Neural cell (in vitro differentiated cells): ENCODE results near the gene SH3BP5. TPM values are rescaled to one million over a fixed set of nuclear protein-coding genes. Genes with fewer than 3 reads are reported as not detected.

Source experiments
- H2AFZ ChIP-seq: fragments of 200-600, 300-800 bp; sonication (generic), shearing (Covaris generic); 2 replicates; pipeline ENCODE4 v1.6.0; 2014; ENCODE audit warnings: low read depth, mild to moderate bottlenecking, antibody characterized with exemption, low read length, moderate library complexity
- H3F3A ChIP-seq: fragments of 200-600 bp; shearing (Covaris generic); 2 replicates; pipeline ENCODE4 v1.6.1; 2016; ENCODE audit warnings: mild to moderate bottlenecking, moderate library complexity, mixed read lengths, antibody characterized with exemption, low read length; ENCODE audit not compliant: insufficient read depth, poor library complexity, severe bottlenecking
- H3K27ac ChIP-seq: fragments of 200-600, 300-800 bp; sonication (generic), shearing (Covaris generic); 2 replicates; pipeline ENCODE4 v1.5.1; 2014; ENCODE audit warnings: mild to moderate bottlenecking, low read length, moderate library complexity
- H3K27me3 ChIP-seq: fragments of 300-800, 200-600 bp; sonication (generic), shearing (Covaris generic); 2 replicates; pipeline ENCODE4 v1.6.0; 2014; ENCODE audit warnings: mild to moderate bottlenecking, low read depth, low read length, moderate library complexity; ENCODE audit not compliant: insufficient read depth
- H3K36me3 ChIP-seq: fragments of 300-800, 200-600 bp; sonication (generic), shearing (Covaris generic); 2 replicates; pipeline ENCODE4 v1.5.1; 2014; ENCODE audit warnings: mild to moderate bottlenecking, antibody characterized with exemption, low read length, moderate library complexity; ENCODE audit not compliant: insufficient read depth
- H3K4me2 ChIP-seq: fragments of 300-800, 200-600 bp; sonication (generic), shearing (Covaris generic); 2 replicates; pipeline ENCODE4 v1.6.0; 2014; ENCODE audit warnings: mild to moderate bottlenecking, low read length
- H3K4me3 ChIP-seq: fragments of 300-800, 200-600 bp; sonication (generic), shearing (Covaris generic); 2 replicates; pipeline ENCODE4 v1.5.1; 2014; ENCODE audit warnings: mild to moderate bottlenecking, low read length, moderate library complexity
- H3K79me2 ChIP-seq: fragments of 200-600 bp; shearing (Covaris generic); replicated peaks from 2 replicates; pipeline ENCODE4 v1.6.0; 2014; ENCODE audit warnings: mild to moderate bottlenecking, low read length, moderate library complexity; ENCODE audit not compliant: insufficient read depth
- H3K9ac ChIP-seq: fragments of 300-800, 200-600 bp; sonication (generic), shearing (Covaris generic); 2 replicates; pipeline ENCODE4 v1.6.1; 2016; ENCODE audit warnings: mild to moderate bottlenecking, low read length, mixed read lengths
- H3K9me2 ChIP-seq: fragments of 200-600 bp; shearing (Covaris generic); 2 replicates; pipeline ENCODE4 v1.6.1; 2016; ENCODE audit warnings: mild to moderate bottlenecking, low read length, mixed read lengths; ENCODE audit not compliant: insufficient read depth
- H3K9me3 ChIP-seq: fragments of 200-600, 300-800 bp; sonication (generic), shearing (Covaris generic); 2 replicates; pipeline ENCODE4 v1.6.1; 2016; ENCODE audit warnings: mild to moderate bottlenecking, mixed run types, low read length, moderate library complexity, mixed read lengths
- H4K20me1 ChIP-seq: fragments of 200-600 bp; shearing (Covaris generic); 2 replicates; pipeline ENCODE4 v1.6.1; 2016; ENCODE audit warnings: mild to moderate bottlenecking, mixed run types; ENCODE audit not compliant: insufficient read depth
- EP300 ChIP-seq: fragments of 450-650 bp; conservative IDR thresholded peaks from 2 replicates; pipeline ENCODE4 v1.6.1; 2014; ENCODE audit warnings: antibody characterized with exemption, mild to moderate bottlenecking, moderate library complexity; ENCODE audit not compliant: poor library complexity, severe bottlenecking
- EZH2 ChIP-seq: fragments of 200-600, 300-800 bp; shearing (Covaris generic), sonication (generic); IDR thresholded peaks from 2 replicates; pipeline ENCODE4 v1.6.1; 2014; ENCODE audit warnings: antibody characterized with exemption, low read length, borderline replicate concordance, mild to moderate bottlenecking; ENCODE audit not compliant: insufficient read depth, poor library complexity, severe bottlenecking
- MXI1 ChIP-seq: fragments of 450-650 bp; conservative IDR thresholded peaks from 2 replicates; pipeline ENCODE4 v1.6.1; 2014; ENCODE audit warnings: antibody characterized with exemption, mild to moderate bottlenecking; ENCODE audit not compliant: poor library complexity, severe bottlenecking
- POLR2AphosphoS5 ChIP-seq: IDR thresholded peaks from 2 replicates; pipeline ENCODE4 v1.6.1; 2012
- RAD21 ChIP-seq: fragments of 450-650 bp; conservative IDR thresholded peaks from 2 replicates; pipeline ENCODE4 v1.6.1; 2014; ENCODE audit warnings: antibody characterized with exemption, mild to moderate bottlenecking, moderate library complexity
- SMC3 ChIP-seq: fragments of 450-650 bp; conservative IDR thresholded peaks from 2 replicates; pipeline ENCODE4 v1.6.1; 2014; ENCODE audit warnings: antibody characterized with exemption, mild to moderate bottlenecking, moderate library complexity; ENCODE audit not compliant: poor library complexity
- TAF1 ChIP-seq: IDR thresholded peaks from 2 replicates; pipeline ENCODE4 v1.6.1; 2012; ENCODE audit warnings: low read depth
- polyA plus RNA-seq: library from polyadenylated mRNA; depleted of rRNA; stranded (reverse); fragments of >200 nt; gene quantifications from 2 replicates; pipeline ENCODE4 v1.2.3, GENCODE V29; 2014
- TF ChIP-seq, protein P1 (sequence below): IDR thresholded peaks from 2 replicates; pipeline ENCODE4 v1.6.1; 2012; ENCODE audit warnings: borderline replicate concordance
- TF ChIP-seq, protein P2 (sequence below): fragments of 450-650 bp; IDR thresholded peaks from 2 replicates; pipeline ENCODE4 v1.5.1; 2014; ENCODE audit warnings: antibody characterized with exemption, mild to moderate bottlenecking, moderate library complexity; ENCODE audit not compliant: poor library complexity, severe bottlenecking

The SH3BP5 gene
- polyA plus RNA-seq, 1 donor from 2014 or later, result 166 TPM

DNA sequence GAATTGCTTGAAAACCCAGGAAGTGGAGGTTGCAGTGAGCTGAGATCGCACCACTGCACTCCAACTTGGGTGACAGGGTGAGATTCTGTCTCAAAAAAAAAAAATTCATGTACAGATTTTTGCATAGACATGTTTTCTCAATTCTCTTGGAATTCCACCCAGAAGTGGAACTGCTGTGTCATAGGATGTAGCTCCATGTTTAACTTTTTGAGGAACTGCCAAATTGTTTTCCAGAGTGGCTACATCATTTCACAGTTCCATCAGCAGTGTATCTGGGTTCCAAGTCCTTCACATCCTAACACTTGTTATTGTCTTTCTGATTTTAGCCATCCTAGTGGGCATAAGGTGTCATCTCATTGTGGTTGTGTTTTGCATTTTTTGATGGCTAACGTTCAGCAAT lies 116.4 kb downstream of the SH3BP5 start:
- H3K79me2 ChIP-seq, result peaks cover 6% of the 10 kb centered on the region
- H3K4me2 ChIP-seq, result no peak overlapping the region
- H3K27me3 ChIP-seq, result no peaks in the 10 kb centered on the region
- no peak overlapping the region for H3K27ac ChIP-seq
- no peaks in the 10 kb centered on the region for H3K9me2 ChIP-seq
- no peak overlapping the region for H2AFZ ChIP-seq
- H3K4me3 ChIP-seq, result no peak overlapping the region
- peaks cover 16% of the 10 kb centered on the region for H3K36me3 ChIP-seq
- TF ChIP-seq RAD21 (no peak), SMC3 (no peak), TAF1 (no peak), EP300 (no peak), EZH2 (no peak), POLR2AphosphoS5 (no peak), MXI1 (no peak)
- TF ChIP-seq, protein P1, sequence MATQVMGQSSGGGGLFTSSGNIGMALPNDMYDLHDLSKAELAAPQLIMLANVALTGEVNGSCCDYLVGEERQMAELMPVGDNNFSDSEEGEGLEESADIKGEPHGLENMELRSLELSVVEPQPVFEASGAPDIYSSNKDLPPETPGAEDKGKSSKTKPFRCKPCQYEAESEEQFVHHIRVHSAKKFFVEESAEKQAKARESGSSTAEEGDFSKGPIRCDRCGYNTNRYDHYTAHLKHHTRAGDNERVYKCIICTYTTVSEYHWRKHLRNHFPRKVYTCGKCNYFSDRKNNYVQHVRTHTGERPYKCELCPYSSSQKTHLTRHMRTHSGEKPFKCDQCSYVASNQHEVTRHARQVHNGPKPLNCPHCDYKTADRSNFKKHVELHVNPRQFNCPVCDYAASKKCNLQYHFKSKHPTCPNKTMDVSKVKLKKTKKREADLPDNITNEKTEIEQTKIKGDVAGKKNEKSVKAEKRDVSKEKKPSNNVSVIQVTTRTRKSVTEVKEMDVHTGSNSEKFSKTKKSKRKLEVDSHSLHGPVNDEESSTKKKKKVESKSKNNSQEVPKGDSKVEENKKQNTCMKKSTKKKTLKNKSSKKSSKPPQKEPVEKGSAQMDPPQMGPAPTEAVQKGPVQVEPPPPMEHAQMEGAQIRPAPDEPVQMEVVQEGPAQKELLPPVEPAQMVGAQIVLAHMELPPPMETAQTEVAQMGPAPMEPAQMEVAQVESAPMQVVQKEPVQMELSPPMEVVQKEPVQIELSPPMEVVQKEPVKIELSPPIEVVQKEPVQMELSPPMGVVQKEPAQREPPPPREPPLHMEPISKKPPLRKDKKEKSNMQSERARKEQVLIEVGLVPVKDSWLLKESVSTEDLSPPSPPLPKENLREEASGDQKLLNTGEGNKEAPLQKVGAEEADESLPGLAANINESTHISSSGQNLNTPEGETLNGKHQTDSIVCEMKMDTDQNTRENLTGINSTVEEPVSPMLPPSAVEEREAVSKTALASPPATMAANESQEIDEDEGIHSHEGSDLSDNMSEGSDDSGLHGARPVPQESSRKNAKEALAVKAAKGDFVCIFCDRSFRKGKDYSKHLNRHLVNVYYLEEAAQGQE, result no peak
- TF ChIP-seq, protein P2, sequence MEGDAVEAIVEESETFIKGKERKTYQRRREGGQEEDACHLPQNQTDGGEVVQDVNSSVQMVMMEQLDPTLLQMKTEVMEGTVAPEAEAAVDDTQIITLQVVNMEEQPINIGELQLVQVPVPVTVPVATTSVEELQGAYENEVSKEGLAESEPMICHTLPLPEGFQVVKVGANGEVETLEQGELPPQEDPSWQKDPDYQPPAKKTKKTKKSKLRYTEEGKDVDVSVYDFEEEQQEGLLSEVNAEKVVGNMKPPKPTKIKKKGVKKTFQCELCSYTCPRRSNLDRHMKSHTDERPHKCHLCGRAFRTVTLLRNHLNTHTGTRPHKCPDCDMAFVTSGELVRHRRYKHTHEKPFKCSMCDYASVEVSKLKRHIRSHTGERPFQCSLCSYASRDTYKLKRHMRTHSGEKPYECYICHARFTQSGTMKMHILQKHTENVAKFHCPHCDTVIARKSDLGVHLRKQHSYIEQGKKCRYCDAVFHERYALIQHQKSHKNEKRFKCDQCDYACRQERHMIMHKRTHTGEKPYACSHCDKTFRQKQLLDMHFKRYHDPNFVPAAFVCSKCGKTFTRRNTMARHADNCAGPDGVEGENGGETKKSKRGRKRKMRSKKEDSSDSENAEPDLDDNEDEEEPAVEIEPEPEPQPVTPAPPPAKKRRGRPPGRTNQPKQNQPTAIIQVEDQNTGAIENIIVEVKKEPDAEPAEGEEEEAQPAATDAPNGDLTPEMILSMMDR, result no peak
- H4K20me1 ChIP-seq, result no peaks in the 10 kb centered on the region
- no peaks in the 10 kb centered on the region for H3K9me3 ChIP-seq
- H3K9ac ChIP-seq, result no peak overlapping the region
- H3F3A ChIP-seq, result no peaks in the 10 kb centered on the region

DNA sequence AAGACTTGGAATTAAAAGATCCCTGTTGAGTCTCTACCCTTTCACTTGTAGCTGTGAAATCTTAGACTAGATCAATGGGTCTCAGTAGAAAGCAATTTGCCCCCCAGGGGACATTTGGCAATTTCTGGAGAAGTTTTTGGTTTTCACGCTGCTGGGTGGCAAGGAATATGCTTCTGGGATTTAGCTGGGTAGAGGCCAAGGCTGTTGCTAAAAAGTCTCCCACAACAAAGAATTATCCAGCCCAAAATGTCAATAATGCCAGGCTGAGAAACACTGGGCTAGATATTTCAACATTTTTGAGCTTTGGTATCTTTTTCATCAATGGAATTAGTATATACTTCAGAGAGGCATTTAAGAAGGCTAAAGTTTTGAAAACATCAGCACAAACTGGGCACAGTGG lies 117.6 kb downstream of the SH3BP5 start:
- peaks cover 12% of the 10 kb centered on the region for H3K36me3 ChIP-seq

More for the DNA sequence above, 117.6 kb downstream of the SH3BP5 start:
- Histone ChIP-seq H4K20me1 (no peaks in the 10 kb centered on the region), H3K9me3 (no peaks in the 10 kb centered on the region), H3K4me3 (no peak overlapping the region), H3K27me3 (no peaks in the 10 kb centered on the region), H3K9ac (no peak overlapping the region), H3K27ac (no peak overlapping the region), H3F3A (no peaks in the 10 kb centered on the region), H3K79me2 (peaks cover 14% of the 10 kb centered on the region), H2AFZ (no peak overlapping the region), H3K4me2 (no peak overlapping the region), H3K9me2 (no peaks in the 10 kb centered on the region)
- TF ChIP-seq, protein P2, result no peak
- no peak for TF ChIP-seq EZH2
- TF ChIP-seq SMC3, result no peak
- no peak for TF ChIP-seq RAD21
- TF ChIP-seq, protein P1, result no peak
- no peak for TF ChIP-seq TAF1
- TF ChIP-seq POLR2AphosphoS5, result no peak
- TF ChIP-seq MXI1, result no peak
- TF ChIP-seq EP300, result no peak
